Gastroesophageal sphincter (tissue), 3 donors: ENCODE data around the gene LBP.

Experiments
- POLR2A ChIP-seq, 2 donors: fragments of 450-650 bp; IDR thresholded peaks; one replicate each; pipeline ENCODE4 v1.6.1; 2017; ENCODE audit warnings: antibody characterized with exemption in 2 of 2, mild to moderate bottlenecking in 2 of 2, moderate library complexity in 1 of 2
- POLR2AphosphoS5 ChIP-seq: sonication (generic); formaldehyde crosslinking; IDR thresholded peaks from one replicate; pipeline ENCODE4 v1.6.1; 2017; ENCODE audit warnings: antibody characterized with exemption
- TF ChIP-seq, protein P1 (sequence below), 4 experiments: fragments of 200-600 bp in 2 of 4; fragments of 450-650 bp in 2 of 4; sonication (generic) in 1 of 4; IDR thresholded peaks; one replicate each; pipeline ENCODE4 v1.5.1; 2017 to 2019; ENCODE audit warnings: antibody characterized with exemption in 4 of 4, mild to moderate bottlenecking in 2 of 4, moderate library complexity in 2 of 4

- TF ChIP-seq, protein P1, sequence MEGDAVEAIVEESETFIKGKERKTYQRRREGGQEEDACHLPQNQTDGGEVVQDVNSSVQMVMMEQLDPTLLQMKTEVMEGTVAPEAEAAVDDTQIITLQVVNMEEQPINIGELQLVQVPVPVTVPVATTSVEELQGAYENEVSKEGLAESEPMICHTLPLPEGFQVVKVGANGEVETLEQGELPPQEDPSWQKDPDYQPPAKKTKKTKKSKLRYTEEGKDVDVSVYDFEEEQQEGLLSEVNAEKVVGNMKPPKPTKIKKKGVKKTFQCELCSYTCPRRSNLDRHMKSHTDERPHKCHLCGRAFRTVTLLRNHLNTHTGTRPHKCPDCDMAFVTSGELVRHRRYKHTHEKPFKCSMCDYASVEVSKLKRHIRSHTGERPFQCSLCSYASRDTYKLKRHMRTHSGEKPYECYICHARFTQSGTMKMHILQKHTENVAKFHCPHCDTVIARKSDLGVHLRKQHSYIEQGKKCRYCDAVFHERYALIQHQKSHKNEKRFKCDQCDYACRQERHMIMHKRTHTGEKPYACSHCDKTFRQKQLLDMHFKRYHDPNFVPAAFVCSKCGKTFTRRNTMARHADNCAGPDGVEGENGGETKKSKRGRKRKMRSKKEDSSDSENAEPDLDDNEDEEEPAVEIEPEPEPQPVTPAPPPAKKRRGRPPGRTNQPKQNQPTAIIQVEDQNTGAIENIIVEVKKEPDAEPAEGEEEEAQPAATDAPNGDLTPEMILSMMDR (IDR thresholded peaks at IDR 0.05), result no peak
- TF ChIP-seq POLR2AphosphoS5 (no peak), POLR2A (IDR thresholded peaks at IDR 0.05) (no peak)
These were observed 6.3 kb upstream of the LBP start for GRCh38 chr20:38339997-38340396.
